ENCODE data around the gene ZW10. TPM values are rescaled to one million over a fixed set of nuclear protein-coding genes. Genes with fewer than 3 reads are reported as not detected.
A peak's percentile ranks its signal among the peaks of the same experiment; 100 is the strongest.

The ZW10 gene
- total and polyA plus RNA-seq, 2 of the 13 experiments (the other 11 are each of a cell fraction or from before 2014, with no cell fraction given): 5.8 to 31.3 TPM

DNA sequence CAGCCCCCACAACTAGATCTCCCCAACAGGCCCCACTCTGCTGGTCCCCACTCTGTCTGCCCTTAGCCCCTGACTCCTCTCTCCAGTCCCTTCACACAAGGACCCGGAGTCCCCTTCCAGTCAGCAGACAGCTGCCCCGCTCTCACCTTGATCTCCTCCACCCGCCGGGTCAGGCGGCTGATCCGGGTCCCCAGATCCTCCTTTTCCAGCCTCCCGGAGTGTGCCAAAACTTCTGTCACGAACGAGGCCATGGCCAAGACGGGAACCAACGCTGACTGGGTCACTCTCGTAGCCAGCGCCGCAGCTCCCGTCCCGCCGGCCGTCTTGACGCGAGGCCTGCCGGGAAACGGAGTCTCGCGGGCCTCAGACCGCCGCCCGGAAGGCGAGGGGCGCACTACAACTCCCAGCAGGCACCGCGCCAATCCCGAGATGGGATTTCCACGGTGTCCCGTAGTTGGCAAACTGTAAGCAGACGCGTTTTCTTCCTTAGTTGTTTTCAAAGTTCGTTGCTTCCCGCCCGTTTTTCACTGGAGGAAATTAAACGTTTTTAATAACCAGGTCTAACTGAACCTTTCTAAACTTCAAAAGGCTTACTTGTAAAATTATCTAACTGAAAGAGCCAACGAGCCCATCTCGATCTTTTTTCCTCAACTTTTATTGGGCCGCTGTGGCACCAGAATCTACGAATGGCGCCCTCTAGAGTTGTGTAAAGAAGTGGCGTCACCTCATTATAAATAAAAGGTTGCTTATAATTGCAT lies at the start of gene ZW10 (continued):
- TF ChIP-seq, protein P1, sequence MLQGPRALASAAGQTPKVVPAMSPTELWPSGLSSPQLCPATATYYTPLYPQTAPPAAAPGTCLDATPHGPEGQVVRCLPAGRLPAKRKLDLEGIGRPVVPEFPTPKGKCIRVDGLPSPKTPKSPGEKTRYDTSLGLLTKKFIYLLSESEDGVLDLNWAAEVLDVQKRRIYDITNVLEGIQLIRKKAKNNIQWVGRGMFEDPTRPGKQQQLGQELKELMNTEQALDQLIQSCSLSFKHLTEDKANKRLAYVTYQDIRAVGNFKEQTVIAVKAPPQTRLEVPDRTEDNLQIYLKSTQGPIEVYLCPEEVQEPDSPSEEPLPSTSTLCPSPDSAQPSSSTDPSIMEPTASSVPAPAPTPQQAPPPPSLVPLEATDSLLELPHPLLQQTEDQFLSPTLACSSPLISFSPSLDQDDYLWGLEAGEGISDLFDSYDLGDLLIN (CRISPR knock-in tag; IDR thresholded peaks at IDR 0.05; ENCODE audit: borderline replicate concordance): 0 out of 2 replicates have a peak, but pooled peaks have one; percentile 83
- no peak for TF ChIP-seq ZNF549 (CRISPR knock-in tag; IDR thresholded peaks at IDR 0.05)
- TF ChIP-seq MAFF (IDR thresholded peaks at IDR 0.05; ENCODE audit: low read depth, low read length): no peak
- no peak for TF ChIP-seq MLXIP (CRISPR knock-in tag; IDR thresholded peaks at IDR 0.05; ENCODE audit: borderline replicate concordance)
- TF ChIP-seq ZGPAT (CRISPR knock-in tag; IDR thresholded peaks at IDR 0.05): peak; percentile 83
- peak; percentile 60; the same call in 1 of the 2 replicates for TF ChIP-seq NRL (CRISPR knock-in tag; IDR thresholded peaks at IDR 0.05; ENCODE audit: borderline replicate concordance)
- TF ChIP-seq POLR2G (IDR thresholded peaks at IDR 0.05; ENCODE audit: low read depth, low read length): peak; percentile 86
- TF ChIP-seq PAF1 (CRISPR knock-in tag; IDR thresholded peaks at IDR 0.05): no peak
- peak; percentile 83 for TF ChIP-seq NR2C2 (CRISPR knock-in tag; IDR thresholded peaks at IDR 0.05; ENCODE audit: borderline replicate concordance)
- TF ChIP-seq PAWR (CRISPR knock-in tag; IDR thresholded peaks at IDR 0.05; ENCODE audit: borderline replicate concordance): no peak
- TF ChIP-seq XBP1 (CRISPR knock-in tag; IDR thresholded peaks at IDR 0.05): peak; percentile 65; the same call in 1 of the 2 replicates
- TF ChIP-seq, protein P2, sequence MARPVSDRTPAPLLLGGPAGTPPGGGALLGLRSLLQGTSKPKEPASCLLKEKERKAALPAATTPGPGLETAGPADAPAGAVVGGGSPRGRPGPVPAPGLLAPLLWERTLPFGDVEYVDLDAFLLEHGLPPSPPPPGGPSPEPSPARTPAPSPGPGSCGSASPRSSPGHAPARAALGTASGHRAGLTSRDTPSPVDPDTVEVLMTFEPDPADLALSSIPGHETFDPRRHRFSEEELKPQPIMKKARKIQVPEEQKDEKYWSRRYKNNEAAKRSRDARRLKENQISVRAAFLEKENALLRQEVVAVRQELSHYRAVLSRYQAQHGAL (CRISPR knock-in tag; IDR thresholded peaks at IDR 0.05; ENCODE audit: not compliant biosample characterization): no peak
- TF ChIP-seq, protein P3, sequence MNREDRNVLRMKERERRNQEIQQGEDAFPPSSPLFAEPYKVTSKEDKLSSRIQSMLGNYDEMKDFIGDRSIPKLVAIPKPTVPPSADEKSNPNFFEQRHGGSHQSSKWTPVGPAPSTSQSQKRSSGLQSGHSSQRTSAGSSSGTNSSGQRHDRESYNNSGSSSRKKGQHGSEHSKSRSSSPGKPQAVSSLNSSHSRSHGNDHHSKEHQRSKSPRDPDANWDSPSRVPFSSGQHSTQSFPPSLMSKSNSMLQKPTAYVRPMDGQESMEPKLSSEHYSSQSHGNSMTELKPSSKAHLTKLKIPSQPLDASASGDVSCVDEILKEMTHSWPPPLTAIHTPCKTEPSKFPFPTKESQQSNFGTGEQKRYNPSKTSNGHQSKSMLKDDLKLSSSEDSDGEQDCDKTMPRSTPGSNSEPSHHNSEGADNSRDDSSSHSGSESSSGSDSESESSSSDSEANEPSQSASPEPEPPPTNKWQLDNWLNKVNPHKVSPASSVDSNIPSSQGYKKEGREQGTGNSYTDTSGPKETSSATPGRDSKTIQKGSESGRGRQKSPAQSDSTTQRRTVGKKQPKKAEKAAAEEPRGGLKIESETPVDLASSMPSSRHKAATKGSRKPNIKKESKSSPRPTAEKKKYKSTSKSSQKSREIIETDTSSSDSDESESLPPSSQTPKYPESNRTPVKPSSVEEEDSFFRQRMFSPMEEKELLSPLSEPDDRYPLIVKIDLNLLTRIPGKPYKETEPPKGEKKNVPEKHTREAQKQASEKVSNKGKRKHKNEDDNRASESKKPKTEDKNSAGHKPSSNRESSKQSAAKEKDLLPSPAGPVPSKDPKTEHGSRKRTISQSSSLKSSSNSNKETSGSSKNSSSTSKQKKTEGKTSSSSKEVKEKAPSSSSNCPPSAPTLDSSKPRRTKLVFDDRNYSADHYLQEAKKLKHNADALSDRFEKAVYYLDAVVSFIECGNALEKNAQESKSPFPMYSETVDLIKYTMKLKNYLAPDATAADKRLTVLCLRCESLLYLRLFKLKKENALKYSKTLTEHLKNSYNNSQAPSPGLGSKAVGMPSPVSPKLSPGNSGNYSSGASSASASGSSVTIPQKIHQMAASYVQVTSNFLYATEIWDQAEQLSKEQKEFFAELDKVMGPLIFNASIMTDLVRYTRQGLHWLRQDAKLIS (CRISPR knock-in tag; IDR thresholded peaks at IDR 0.05): no peak
- no peak for TF ChIP-seq RAD51 (IDR thresholded peaks at IDR 0.05; ENCODE audit: borderline replicate concordance)
- peak; percentile 57; the same call in 1 of the 2 replicates for TF ChIP-seq ZSCAN31 (CRISPR knock-in tag; IDR thresholded peaks at IDR 0.05; ENCODE audit: low read depth)

Data from HepG2 (cell line).